Renal cortical epithelial cell (primary cell): Measurements from ENCODE around the gene CACNB2. TPM values are rescaled to one million over a fixed set of nuclear protein-coding genes. Genes with fewer than 3 reads are reported as not detected.
"Not testable (repeated sequence)": the region's sequence is repeated elsewhere in the genome, so short reads cannot be mapped to it uniquely, and the experiment has no call there.

Experiments
- DNase-seq: peaks from one replicate; pipeline ENCODE4 v3.0.0-alpha.2; 2011; ENCODE audit warnings: low read depth
- total RNA-seq: library from RNA; depleted of rRNA; stranded (reverse); fragments of >200 nt; gene quantifications from 2 replicates; pipeline ENCODE4 v1.2.3, GENCODE V29; 2014

CACNB2 gene
- total RNA-seq, 1 donor from 2014 or later, result not detected

DNA sequence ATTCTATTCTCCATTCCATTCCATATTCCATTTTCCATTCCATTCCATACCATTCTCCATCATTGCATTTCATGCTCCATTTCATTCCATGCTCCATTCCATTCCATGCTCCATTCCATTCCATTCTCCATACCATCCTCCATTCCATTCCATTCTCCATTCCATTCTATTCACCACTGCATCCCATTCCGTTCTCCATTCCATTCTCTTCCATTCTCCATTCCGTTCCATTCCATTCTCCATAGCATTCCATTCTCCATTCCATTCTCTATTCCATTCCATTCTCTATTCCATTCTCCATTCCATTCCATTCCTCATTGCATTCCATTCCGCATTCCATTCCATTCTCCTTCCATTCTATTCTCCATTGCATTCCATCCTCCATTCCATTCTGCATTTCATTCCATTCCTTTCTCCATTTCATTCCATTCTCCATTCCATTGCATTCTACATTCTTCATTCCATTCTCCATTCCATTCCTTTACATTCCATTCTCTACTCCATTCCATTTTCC lies 427.2 kb downstream of the CACNB2 start:
- no peak for DNase-seq

DNA sequence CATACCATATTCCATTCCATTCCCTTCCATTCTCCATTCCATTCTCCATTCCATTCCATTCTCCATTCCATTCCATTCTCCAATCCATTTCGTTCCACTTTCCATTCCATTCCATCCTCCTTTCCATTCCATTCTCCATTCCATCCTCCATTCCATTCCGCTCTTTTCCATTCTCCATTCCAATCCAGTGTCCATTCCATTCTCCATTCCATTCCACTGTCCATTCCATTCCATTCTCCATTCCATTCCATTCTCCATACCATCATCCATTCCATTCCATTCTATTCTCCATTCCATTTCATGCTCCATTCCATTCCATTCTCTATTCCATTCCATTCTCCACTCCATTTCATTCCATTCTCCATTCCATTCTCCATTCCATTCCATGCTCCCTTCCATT lies 430.2 kb downstream of the CACNB2 start:
- DNase-seq, result not testable (repeated sequence)

DNA sequence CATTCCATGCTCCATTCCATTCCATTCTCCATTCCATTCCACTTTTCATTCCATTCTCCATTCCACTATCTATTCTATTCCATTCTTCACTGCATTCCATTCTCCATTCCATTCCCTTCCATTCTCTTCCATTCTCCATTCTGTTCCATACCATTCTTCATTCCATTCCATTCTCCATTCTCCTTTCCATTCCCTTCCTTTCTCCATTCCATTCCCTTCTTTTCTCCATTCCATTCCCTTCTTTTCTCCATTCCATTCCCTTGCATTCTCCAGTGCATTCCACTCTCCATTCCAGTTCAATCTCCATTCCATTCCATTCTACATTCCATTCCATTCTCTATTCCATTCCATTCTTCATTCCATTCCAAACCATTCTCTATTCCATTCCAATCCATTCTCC lies 430.9 kb downstream of the CACNB2 start:
- no peak for DNase-seq

DNA sequence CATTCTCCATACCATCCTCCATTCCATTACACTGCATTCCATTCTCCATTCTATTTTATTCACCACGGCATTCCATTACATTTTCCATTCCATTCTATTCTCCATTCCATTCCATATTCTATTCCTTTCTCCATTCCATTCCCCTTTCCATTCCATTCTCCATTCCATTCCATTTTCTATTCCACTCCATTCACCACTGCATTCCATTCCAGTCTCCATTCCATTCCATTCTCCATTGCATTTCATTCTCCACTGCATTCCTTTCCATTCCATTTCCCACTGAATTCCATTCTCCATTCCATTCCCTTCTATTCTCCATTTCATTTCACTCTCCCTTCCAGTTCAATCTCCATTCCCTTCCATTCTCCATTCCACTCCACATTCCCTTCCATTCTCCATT lies 431.6 kb downstream of the CACNB2 start:
- no peak for DNase-seq

DNA sequence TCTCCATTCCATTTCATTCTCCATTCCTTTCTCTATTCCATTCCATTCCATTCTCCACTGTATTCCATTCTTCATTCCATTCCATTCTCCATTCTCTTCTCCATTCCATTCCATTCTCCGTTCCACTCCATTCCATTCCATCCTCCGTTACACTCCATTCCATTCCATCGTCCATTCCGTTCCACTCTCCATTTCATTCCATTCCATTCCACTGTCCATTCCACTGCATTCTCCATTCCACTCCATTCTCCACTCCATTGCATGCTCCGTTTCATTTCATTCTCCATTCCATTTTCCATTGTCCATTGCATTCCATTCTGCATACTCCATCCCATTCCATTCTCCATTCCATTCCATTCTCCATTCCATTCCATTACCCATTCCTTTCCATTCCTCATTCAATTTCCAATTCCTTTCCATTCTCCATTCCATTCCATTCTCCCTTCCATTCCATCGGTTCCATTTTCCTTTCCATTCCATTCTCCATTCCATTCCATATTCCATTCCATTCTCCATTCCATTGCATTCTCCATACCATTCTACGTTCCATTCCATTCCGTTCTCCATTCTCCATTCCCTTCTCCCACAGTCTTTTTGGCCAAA lies 432.8 kb downstream of the CACNB2 start:
- DNase-seq, result no peak

DNA sequence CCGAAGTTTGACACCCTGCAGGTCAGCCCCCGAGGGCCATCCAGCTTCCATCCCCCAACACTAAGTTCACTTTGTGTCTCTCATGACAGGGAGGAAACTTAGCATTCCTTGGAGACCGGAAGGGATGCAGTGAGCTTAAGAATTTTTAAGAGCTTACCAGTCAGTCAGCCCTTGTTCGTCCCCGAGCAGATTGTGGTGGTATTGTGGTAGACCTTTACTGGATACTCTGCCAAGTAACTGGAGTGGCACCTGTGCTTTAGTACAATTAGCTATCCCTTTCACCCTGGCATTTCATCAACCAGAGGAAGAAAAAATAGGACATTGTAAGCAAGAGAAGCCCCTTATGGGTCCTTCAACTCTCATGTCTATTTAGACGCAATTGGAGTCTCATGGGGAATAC lies 436.4 kb downstream of the CACNB2 start:
- DNase-seq, result no peak

DNA sequence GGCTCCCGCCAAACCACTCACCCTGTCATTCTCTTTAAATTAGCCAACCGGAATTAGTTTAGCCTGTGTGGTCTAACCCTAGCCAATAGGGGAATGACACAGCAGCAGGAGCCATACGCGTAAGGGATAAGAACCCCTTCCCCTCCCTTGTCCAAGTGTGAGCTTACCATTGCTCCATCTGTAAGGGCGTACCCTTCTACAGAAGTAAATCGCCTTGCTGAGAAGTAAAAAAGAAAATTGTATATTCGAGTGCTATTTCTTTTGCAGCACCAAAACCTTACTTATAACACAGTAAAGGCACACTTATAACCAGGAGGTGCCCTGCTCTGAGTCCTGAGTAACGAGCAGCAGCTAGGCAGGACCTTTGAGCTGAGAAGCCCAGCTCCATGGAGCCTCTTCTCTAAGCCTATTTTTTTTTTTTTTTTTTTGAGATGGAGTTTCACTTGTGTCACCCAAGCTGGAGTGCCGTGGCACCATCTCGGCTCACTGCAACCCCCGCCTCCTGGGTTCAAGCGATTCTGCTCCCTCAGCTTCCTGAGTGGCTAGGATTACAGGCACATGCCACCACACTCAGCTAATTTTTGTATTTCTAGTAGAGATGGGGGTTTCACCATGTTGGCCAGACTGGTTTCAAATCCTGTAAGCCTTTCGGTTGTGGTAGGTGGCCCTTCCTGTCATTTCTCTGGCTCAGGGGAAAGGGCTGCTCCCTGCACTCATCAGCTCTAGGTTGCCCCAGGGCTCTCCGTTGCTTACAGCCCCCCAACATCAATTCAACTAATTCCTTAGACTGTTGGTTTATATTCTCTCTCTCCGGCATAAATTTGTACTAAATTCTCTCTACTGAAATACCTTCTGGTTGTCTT lies 437.8 kb downstream of the CACNB2 start:
- no peak for DNase-seq

DNA sequence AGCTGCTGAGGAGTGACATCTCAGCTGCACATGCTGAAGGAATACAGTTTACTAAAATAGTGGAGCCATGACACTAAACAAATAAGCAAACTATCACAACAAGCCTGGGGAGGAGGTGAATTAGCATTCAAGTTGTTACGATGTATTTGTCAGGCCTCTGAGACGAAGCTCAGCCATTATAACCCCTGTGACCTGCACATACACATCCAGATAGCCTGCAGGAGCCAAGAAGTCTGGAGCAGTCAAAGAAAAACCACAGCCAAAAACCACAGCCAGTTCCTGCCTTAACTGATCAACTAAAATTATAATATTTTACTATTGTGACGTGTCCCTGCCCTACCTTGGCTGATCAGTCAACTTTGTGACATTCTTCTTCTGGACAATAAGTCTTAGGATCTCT lies 442.6 kb downstream of the CACNB2 start:
- no peak for DNase-seq

DNA sequence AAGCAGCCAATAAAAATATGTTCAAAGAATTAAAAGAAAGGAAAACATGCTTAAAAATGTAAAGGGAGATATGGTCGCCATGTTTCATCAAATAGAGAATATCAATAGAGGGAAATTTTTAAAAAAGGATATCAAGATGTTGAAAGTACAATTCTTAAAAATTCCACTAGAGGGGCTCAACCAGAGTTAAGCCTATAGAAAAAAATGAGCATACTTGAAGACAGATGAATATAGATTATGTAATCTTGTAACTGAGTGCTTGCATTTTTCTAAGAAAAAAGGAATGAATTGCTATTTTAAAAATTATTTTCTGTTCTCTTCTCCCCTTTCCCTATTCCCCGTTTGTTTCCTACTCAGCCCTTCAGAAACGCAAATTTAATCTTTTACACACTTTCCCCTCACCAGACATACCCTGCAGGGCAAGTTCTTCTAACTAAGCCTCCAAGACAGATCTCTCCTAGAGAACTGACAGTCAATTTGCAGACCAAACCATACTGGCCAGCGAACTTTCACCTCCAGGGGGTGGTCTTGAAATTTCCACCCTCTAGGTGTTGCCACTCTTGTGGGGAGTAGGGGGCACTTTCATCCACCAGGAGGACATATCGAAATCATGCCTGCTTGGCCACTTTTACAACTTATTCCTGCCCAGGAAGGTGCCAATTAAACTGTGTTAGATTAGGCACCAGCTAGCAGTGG lies 443.5 kb downstream of the CACNB2 start:
- no peak for DNase-seq

DNA sequence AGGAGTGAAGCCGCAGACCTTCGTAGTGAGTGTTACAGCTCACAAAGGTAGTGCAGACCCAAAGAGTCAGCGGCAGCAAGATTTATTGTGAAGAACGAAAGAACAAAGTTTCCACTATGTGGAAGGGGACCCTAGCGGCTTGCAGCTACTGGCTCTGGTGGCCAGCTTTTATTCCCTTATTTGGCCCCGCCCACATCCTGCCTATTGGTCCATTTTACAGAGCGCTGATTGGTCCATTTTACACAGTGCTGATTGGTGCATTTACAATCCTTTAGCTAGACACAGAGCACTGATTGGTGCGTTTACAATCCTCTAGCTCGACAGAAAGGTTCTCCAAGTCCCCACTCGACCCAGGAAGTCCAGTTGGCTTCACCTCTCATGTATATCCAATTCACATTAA lies 446.4 kb downstream of the CACNB2 start:
- not testable (repeated sequence) for DNase-seq

DNA sequence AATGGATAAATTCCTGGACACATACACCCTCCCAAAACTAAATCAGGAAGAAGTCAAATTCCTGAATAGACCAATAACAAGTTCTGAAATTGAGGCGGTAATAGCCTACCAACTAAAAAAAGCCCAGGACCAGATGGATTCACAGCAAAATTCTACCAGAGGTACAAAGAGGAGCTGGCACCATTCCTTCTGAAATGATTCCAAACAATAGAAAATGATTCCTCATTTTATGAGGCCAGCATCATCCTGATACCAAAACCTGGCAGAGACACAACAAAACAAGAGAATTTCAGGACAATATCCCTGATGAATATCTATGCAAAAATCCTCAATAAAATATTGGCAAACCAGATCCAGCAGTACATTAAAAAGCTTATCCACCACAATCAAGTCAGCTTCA lies 450.9 kb downstream of the CACNB2 start:
- DNase-seq, result not testable (repeated sequence)

Other genes starting within 250 kb of the CACNB2 start
- not detected in 2 replicates for gene SLC39A12, start 188.5 kb upstream of the CACNB2 start, total RNA-seq